Amniotic epithelial cell (primary cell): ENCODE results near the gene LAMTOR5.
"Not testable (repeated sequence)": the region's sequence is repeated elsewhere in the genome, so short reads cannot be mapped to it uniquely, and the experiment has no call there.

Experiments
- DNase-seq: peaks from one replicate; pipeline ENCODE4 v3.0.0-alpha.2; 2010; ENCODE audit warnings: low read depth

The LAMTOR5 gene

GRCh38 chr1:110407260-110408210 lies at the start of gene LAMTOR5:
Gene LAMTOR5, minus strand, starts transcription at chr1:110407694. Its CDS starts 74 bp downstream, at chr1:110407620.
- peak; percentile 84 for DNase-seq

- no peak for DNase-seq
Observed at GRCh38 chr1:110457206-110457605, 49.7 kb upstream of the LAMTOR5 start.

GRCh38 chr1:110455151-110455550 lies 47.7 kb upstream of the LAMTOR5 start:
- DNase-seq: no peak

GRCh38 chr1:110454328-110454727 lies 46.8 kb upstream of the LAMTOR5 start:
- DNase-seq: no peak

GRCh38 chr1:110453829-110454228 lies 46.3 kb upstream of the LAMTOR5 start:
- no peak for DNase-seq

GRCh38 chr1:110452330-110452729 lies 44.8 kb upstream of the LAMTOR5 start:
- DNase-seq: no peak

GRCh38 chr1:110450929-110451328 lies 43.4 kb upstream of the LAMTOR5 start, which contains the start of gene PROK1:
Gene PROK1, plus strand, starts transcription at chr1:110451149. Its CDS starts 68 bp downstream, at chr1:110451217.
- DNase-seq: peak; percentile 61

- DNase-seq: peak; percentile 74
Observed at GRCh38 chr1:110449661-110450651, 42.5 kb upstream of the LAMTOR5 start.

- no peak for DNase-seq
Observed at GRCh38 chr1:110444561-110444960, 37.1 kb upstream of the LAMTOR5 start.

- peak; percentile 95 for DNase-seq
Observed at GRCh38 chr1:110443451-110443850, 36.0 kb upstream of the LAMTOR5 start.

- no peak for DNase-seq
Observed at GRCh38 chr1:110441888-110442287, 34.4 kb upstream of the LAMTOR5 start.

GRCh38 chr1:110440877-110441276 lies 33.4 kb upstream of the LAMTOR5 start:
- peak; percentile 91 for DNase-seq

- DNase-seq: peak; percentile 36
Observed at GRCh38 chr1:110439873-110440272, 32.4 kb upstream of the LAMTOR5 start.

- peak; percentile 98 for DNase-seq
Observed at GRCh38 chr1:110438893-110439292, 31.4 kb upstream of the LAMTOR5 start.

- DNase-seq: not testable (repeated sequence)
Observed at GRCh38 chr1:110437645-110438299, 30.3 kb upstream of the LAMTOR5 start.

GRCh38 chr1:110436635-110437034 lies 29.1 kb upstream of the LAMTOR5 start:
- peak; percentile 75 for DNase-seq

GRCh38 chr1:110434946-110435345 lies 27.5 kb upstream of the LAMTOR5 start:
- peak; percentile 87 for DNase-seq

GRCh38 chr1:110433803-110434202 lies 26.3 kb upstream of the LAMTOR5 start:
- DNase-seq: peak; percentile 93

GRCh38 chr1:110433213-110433612 lies 25.7 kb upstream of the LAMTOR5 start:
- no peak for DNase-seq

GRCh38 chr1:110430901-110431300 lies 23.4 kb upstream of the LAMTOR5 start:
- DNase-seq: no peak

GRCh38 chr1:110430366-110430765 lies 22.9 kb upstream of the LAMTOR5 start:
- no peak for DNase-seq

- DNase-seq: no peak
Observed at GRCh38 chr1:110428946-110429345, 21.5 kb upstream of the LAMTOR5 start.
